GM18909 (cell line): ENCODE results near the gene NLRC5.

Experiments used
- ATAC-seq: cut with Tn5 transposase; IDR thresholded peaks from one replicate; pipeline ENCODE4 v1.9.1; 2021; ENCODE audit warnings: mild to moderate bottlenecking; ENCODE audit not compliant: unreplicated experiment, poor library complexity

NLRC5 gene

GRCh38 chr16:57022445-57022844 is 33.1 kb downstream of the NLRC5 start:
- ATAC-seq = no peak

GRCh38 chr16:57023541-57024249 is 34.3 kb downstream of the NLRC5 start:
- ATAC-seq = no peak

- ATAC-seq = no peak
These were observed 35.7 kb downstream of the NLRC5 start for GRCh38 chr16:57024894-57025680.

- ATAC-seq = no peak
These were observed 36.8 kb downstream of the NLRC5 start for GRCh38 chr16:57025941-57026777.

- no peak for ATAC-seq
These were observed 37.4 kb downstream of the NLRC5 start for GRCh38 chr16:57026778-57027062.

GRCh38 chr16:57027067-57027466 is 37.7 kb downstream of the NLRC5 start:
- no peak for ATAC-seq

GRCh38 chr16:57028086-57028485 is 38.7 kb downstream of the NLRC5 start:
- ATAC-seq = no peak

- ATAC-seq = no peak
These were observed 40.1 kb downstream of the NLRC5 start for GRCh38 chr16:57029161-57030160.

GRCh38 chr16:57030346-57030902 is 41.1 kb downstream of the NLRC5 start:
- ATAC-seq = no peak

GRCh38 chr16:57031156-57031555 is 41.8 kb downstream of the NLRC5 start:
- ATAC-seq = no peak

- ATAC-seq = no peak
These were observed 43.0 kb downstream of the NLRC5 start for GRCh38 chr16:57032346-57032745.

GRCh38 chr16:57032931-57033330 is 43.6 kb downstream of the NLRC5 start:
- no peak for ATAC-seq

- no peak for ATAC-seq
These were observed 47.0 kb downstream of the NLRC5 start for GRCh38 chr16:57036315-57036714.

GRCh38 chr16:57036945-57037344 is 47.6 kb downstream of the NLRC5 start:
- ATAC-seq = no peak

GRCh38 chr16:57038166-57038565 is 48.8 kb downstream of the NLRC5 start:
- no peak for ATAC-seq

- ATAC-seq = peak; percentile 34
These were observed 49.9 kb downstream of the NLRC5 start for GRCh38 chr16:57039148-57039812.

GRCh38 chr16:57041182-57042156 is 52.1 kb downstream of the NLRC5 start:
- peak; percentile 32 for ATAC-seq
